Tibial nerve (tissue), 3 donors: ENCODE results near the gene PCDHGA8.

Experiments used
- POLR2A ChIP-seq, 2 donors: fragments of 450-650 bp; IDR thresholded peaks; one replicate each; pipeline ENCODE4 v1.6.1; 2017; ENCODE audit warnings: antibody characterized with exemption in 2 of 2, mild to moderate bottlenecking in 2 of 2, moderate library complexity in 2 of 2
- TF ChIP-seq, protein P1 (sequence below), 5 experiments: fragments of 200-600 bp in 3 of 5; fragments of 450-650 bp in 2 of 5; sonication (generic) in 3 of 5; IDR thresholded peaks; one replicate each; pipeline ENCODE4 v1.5.1; 2016 to 2019; ENCODE audit warnings: antibody characterized with exemption in 5 of 5, mild to moderate bottlenecking in 3 of 5, moderate library complexity in 2 of 5

GRCh38 chr5:141363952-141364660 lies 28.3 kb upstream of the PCDHGA8 start, which contains the start of gene PCDHGA5:
- TF ChIP-seq, protein P1, sequence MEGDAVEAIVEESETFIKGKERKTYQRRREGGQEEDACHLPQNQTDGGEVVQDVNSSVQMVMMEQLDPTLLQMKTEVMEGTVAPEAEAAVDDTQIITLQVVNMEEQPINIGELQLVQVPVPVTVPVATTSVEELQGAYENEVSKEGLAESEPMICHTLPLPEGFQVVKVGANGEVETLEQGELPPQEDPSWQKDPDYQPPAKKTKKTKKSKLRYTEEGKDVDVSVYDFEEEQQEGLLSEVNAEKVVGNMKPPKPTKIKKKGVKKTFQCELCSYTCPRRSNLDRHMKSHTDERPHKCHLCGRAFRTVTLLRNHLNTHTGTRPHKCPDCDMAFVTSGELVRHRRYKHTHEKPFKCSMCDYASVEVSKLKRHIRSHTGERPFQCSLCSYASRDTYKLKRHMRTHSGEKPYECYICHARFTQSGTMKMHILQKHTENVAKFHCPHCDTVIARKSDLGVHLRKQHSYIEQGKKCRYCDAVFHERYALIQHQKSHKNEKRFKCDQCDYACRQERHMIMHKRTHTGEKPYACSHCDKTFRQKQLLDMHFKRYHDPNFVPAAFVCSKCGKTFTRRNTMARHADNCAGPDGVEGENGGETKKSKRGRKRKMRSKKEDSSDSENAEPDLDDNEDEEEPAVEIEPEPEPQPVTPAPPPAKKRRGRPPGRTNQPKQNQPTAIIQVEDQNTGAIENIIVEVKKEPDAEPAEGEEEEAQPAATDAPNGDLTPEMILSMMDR (IDR thresholded peaks at IDR 0.05): no peak
- TF ChIP-seq POLR2A (IDR thresholded peaks at IDR 0.05): no peak
